GM08714 (cell line): ENCODE results near the gene UBE2J1.

Source experiments
- H3K4me3 ChIP-seq: fragments of 200-500 bp; sonication (Bioruptor generic); 2 replicates; pipeline ENCODE4 v1.5.1; 2014; ENCODE audit warnings: mild to moderate bottlenecking, low read length, inconsistent platforms
- ZNF274 ChIP-seq: IDR thresholded peaks from 2 replicates; pipeline ENCODE4 v1.6.1; 2012; ENCODE audit warnings: mild to moderate bottlenecking, low read depth, low read length

UBE2J1 gene

DNA sequence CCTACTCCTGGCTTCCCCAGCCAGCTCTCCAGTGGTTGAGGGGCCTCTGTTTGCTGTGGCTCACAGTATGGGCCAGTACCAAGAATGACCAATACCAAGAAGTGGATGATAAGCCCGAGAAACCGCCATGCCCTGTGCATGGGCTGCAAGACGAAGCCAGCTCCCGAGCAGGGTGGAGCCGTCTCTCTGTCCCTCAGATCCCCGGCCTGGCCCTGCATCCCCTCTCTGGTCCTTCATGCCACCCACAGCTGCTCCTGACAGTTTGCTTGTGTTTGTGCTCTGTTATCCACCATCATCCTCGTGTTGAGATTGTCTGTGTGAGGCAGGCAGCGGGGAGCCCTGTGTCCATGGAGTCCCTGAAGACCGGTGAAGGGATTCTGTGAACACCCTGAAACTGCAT, 73.6 kb downstream of the UBE2J1 start:
- no peak overlapping the region for H3K4me3 ChIP-seq
- no peak for TF ChIP-seq ZNF274
